WERI-Rb-1 (cell line): ENCODE data around the gene KRTAP1-5.

Source experiments
- DNase-seq: peaks from one replicate; pipeline ENCODE4 v3.0.0-alpha.2; 2020
- H3K27ac ChIP-seq: fragments of 250-450 bp; sonication (Bioruptor Pico); 2 replicates; pipeline ENCODE4 v1.5.1; 2020; ENCODE audit warnings: mild to moderate bottlenecking, moderate library complexity
- H3K27me3 ChIP-seq: fragments of 250-450 bp; sonication (Bioruptor Pico); 2 replicates; pipeline ENCODE4 v1.5.1; 2021; ENCODE audit warnings: mild to moderate bottlenecking, low read depth, moderate library complexity; ENCODE audit not compliant: insufficient read depth, severe bottlenecking
- H3K36me3 ChIP-seq: fragments of 250-450 bp; sonication (Bioruptor Pico); 2 replicates; pipeline ENCODE4 v1.5.1; 2020; ENCODE audit warnings: mild to moderate bottlenecking, moderate library complexity
- H3K4me3 ChIP-seq: 2 replicates; pipeline ENCODE4 v1.5.1; 2011; ENCODE audit warnings: low read depth, mild to moderate bottlenecking, control low read depth, low read length
- H3K9me3 ChIP-seq: fragments of 250-450 bp; sonication (Bioruptor Pico); 2 replicates; pipeline ENCODE4 v1.5.1; 2021; ENCODE audit warnings: mild to moderate bottlenecking, moderate library complexity; ENCODE audit not compliant: severe bottlenecking
- TF ChIP-seq, protein P1 (sequence below): IDR thresholded peaks from 2 replicates; pipeline ENCODE4 v1.5.1; 2011; ENCODE audit warnings: low read depth, mild to moderate bottlenecking, control low read depth, inconsistent platforms, low read length

The KRTAP1-5 gene, protein sequence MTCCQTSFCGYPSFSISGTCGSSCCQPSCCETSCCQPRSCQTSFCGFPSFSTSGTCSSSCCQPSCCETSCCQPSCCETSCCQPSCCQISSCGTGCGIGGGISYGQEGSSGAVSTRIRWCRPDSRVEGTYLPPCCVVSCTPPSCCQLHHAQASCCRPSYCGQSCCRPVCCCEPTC

DNA sequence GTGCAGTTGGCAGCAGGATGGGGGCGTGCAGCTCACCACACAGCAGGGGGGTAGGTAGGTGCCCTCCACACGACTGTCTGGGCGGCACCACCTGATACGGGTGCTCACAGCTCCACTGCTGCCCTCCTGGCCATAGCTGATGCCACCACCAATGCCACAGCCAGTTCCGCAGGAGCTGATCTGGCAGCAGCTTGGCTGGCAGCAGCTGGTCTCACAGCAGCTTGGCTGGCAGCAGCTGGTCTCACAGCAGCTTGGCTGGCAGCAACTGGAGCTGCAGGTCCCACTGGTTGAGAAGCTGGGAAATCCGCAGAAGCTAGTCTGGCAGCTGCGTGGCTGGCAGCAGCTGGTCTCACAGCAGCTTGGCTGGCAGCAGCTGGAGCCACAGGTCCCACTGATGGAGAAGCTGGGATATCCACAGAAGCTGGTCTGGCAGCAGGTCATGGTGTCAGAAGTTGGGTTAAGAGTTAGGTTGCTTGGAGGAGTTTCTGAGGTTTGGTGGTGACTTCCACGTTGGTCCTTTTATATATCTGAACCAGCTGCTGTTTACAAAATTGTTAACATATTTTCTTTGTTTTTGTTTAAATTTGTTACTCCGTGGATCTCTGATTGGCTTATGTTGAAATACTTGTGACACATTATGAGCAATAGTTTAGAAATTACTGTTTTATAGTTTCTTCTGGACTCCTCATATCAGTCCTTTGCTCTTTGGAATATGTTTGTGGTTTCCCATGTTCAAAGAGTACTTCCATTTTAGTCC, at the start of gene KRTAP1-5:
Gene KRTAP1-5 (minus strand): TSS at position 494 of the 757 bp plus-strand sequence. CDS start 53 bp downstream, at position 441.
- Histone ChIP-seq H3K36me3 (no peaks in the 10 kb centered on the region), H3K27me3 (no peaks in the 10 kb centered on the region), H3K4me3 (no peak within 1 kb of the TSS), H3K27ac (no peak within 1 kb of the TSS), H3K9me3 (no peaks in the 10 kb centered on the region)
- TF ChIP-seq, protein P1, sequence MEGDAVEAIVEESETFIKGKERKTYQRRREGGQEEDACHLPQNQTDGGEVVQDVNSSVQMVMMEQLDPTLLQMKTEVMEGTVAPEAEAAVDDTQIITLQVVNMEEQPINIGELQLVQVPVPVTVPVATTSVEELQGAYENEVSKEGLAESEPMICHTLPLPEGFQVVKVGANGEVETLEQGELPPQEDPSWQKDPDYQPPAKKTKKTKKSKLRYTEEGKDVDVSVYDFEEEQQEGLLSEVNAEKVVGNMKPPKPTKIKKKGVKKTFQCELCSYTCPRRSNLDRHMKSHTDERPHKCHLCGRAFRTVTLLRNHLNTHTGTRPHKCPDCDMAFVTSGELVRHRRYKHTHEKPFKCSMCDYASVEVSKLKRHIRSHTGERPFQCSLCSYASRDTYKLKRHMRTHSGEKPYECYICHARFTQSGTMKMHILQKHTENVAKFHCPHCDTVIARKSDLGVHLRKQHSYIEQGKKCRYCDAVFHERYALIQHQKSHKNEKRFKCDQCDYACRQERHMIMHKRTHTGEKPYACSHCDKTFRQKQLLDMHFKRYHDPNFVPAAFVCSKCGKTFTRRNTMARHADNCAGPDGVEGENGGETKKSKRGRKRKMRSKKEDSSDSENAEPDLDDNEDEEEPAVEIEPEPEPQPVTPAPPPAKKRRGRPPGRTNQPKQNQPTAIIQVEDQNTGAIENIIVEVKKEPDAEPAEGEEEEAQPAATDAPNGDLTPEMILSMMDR = no peak
- no peak for DNase-seq

DNA sequence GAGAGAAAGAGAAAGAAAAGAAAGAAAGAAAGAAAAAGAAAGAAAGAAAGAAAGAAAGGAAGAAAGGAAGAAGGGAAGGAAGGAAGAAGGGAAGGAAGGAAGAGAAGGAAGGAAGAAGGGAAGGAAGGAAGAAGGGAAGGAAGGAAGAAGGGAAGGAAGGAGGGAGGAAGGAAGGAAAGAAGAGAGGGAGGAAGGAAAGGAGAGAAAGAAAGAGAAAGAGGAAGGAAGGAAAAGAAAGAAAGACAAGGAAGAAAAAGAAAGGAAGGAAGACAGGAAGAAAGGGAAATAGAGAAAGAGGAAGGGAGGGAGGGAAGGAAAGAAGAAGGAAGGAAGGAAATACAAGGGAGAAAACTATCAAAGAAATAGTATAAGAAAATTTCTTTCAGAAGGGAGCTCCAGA, 49.8 kb upstream of the KRTAP1-5 start:
- Histone ChIP-seq H3K36me3 (no peaks in the 10 kb centered on the region), H3K9me3 (peaks cover 2% of the 10 kb centered on the region), H3K27ac (no peak overlapping the region), H3K27me3 (peaks cover 25% of the 10 kb centered on the region), H3K4me3 (no peak overlapping the region)
- TF ChIP-seq, protein P1 = no peak
- DNase-seq = no peak

DNA sequence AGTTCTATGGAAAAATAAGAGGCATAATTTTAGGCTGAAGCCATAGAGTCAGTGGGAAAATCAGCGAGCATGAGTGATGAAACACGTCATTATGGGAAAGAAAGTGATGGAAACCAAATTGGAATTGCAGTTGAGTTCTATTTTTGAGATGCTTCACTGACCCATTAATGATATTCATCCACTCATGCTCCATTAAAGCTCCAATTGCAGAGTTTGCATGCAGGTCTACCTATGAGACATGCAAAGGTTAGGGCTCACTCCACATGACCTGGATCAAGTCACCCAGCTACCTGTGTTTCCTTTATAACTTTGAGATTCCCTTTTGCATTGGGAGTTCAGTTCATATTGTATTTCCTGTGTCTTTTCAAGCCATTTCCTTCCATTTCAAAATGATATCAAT, 46.7 kb upstream of the KRTAP1-5 start:
- no peak overlapping the region for H3K27ac ChIP-seq
- H3K4me3 ChIP-seq = no peak overlapping the region
- peaks cover 2% of the 10 kb centered on the region for H3K9me3 ChIP-seq
- DNase-seq = no peak
- H3K36me3 ChIP-seq = no peaks in the 10 kb centered on the region
- TF ChIP-seq, protein P1 = no peak
- H3K27me3 ChIP-seq = peaks cover 9% of the 10 kb centered on the region

DNA sequence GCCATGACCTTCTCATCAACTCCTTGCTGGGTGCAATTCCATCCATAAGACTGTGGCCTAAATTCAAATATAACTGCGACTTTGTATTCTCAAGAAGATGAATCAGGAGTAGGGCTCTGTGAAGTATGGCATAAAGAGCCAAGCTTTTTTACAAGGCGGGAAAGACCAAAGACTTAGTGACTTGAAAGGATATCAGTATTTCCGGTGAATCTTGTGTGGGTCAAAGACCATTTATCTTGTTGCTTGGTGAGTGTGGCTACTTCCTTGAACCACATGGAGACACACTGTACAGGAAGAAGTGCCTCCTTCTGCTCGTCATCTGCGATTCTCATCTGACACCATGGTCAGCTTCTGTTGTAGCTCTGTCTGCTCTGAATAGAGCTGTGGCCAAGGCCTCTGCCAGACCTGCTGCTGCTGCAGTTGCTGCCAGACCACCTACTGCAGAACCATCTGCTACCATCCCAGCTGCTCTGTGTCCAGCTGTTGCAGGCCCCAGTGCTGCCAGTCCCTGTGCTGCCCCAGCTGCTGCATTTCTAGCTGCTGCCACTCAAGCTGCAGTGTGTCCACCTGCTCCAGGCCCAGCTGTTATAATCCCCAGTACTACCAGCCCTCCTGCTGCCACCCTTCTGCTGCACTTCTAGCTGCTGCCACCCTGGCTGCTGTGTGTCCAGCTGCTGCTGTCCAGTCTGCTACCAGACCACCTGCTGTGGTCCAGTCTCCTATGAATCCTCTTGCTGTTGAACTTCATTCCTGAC, 44.8 kb upstream of the KRTAP1-5 start:
- H3K36me3 ChIP-seq = no peaks in the 10 kb centered on the region
- H3K9me3 ChIP-seq = peaks cover 2% of the 10 kb centered on the region
- no peak for DNase-seq
- H3K27me3 ChIP-seq = peaks cover 7% of the 10 kb centered on the region
- no peak overlapping the region for H3K27ac ChIP-seq
- TF ChIP-seq, protein P1 = no peak
- no peak overlapping the region for H3K4me3 ChIP-seq

DNA sequence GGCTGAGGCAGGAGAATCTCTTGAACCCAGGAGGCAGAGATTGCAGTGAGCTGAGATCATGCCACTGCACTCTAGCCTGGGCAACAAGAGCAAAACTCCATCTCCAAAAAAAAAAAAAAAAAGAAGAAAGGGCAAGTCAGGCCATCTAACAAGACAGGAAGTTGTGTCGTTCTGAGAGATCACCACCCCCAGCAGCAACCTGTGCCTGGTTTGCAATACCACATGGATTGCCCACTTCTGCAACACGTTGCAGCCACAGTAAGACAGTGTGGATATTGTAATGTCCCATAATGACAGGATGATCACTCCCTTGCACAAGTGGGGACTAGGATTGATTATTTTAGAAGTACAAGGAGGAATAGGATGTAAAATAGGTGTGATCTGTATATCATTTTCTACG, 42.0 kb upstream of the KRTAP1-5 start:
- no peak overlapping the region for H3K27ac ChIP-seq
- no peak for DNase-seq
- no peaks in the 10 kb centered on the region for H3K36me3 ChIP-seq
- no peaks in the 10 kb centered on the region for H3K27me3 ChIP-seq
- TF ChIP-seq, protein P1 = no peak
- no peak overlapping the region for H3K4me3 ChIP-seq
- H3K9me3 ChIP-seq = no peaks in the 10 kb centered on the region
